Epithelial cell of esophagus (primary cell): Measurements from ENCODE around the gene MLXIPL.
"Not testable (repeated sequence)": the region's sequence is repeated elsewhere in the genome, so short reads cannot be mapped to it uniquely, and the experiment has no call there.

Experiments used
- DNase-seq: peaks from one replicate; pipeline ENCODE4 v3.0.0; 2010; ENCODE audit warnings: low read depth
- H3K4me3 ChIP-seq: 2 replicates; pipeline ENCODE4 v1.5.1; 2011; ENCODE audit warnings: mild to moderate bottlenecking, low read length, control low read depth
- CTCF ChIP-seq: IDR thresholded peaks from 2 replicates; pipeline ENCODE4 v1.5.1; 2011; ENCODE audit warnings: low read depth, mild to moderate bottlenecking, low read length, control low read depth, inconsistent platforms; ENCODE audit not compliant: insufficient read depth; ENCODE audit errors: missing control alignments

MLXIPL gene

GRCh38 chr7:73565675-73566340, 58.5 kb downstream of the MLXIPL start:
- DNase-seq: peak; percentile 41
- no peak for TF ChIP-seq CTCF
- no peak overlapping the region for H3K4me3 ChIP-seq

- TF ChIP-seq CTCF: no peak
- DNase-seq: peak; percentile 77
- H3K4me3 ChIP-seq: no peak overlapping the region
Observed at GRCh38 chr7:73560109-73560835, 64.0 kb downstream of the MLXIPL start.

- peak within 1 kb of the TSS; percentile 88 for H3K4me3 ChIP-seq
- peak; percentile 64 for DNase-seq
- no peak for TF ChIP-seq CTCF
Observed at GRCh38 chr7:73557397-73558257, 66.7 kb downstream of the MLXIPL start, which contains the start of gene BCL7B. Gene BCL7B, minus strand, starts transcription at chr7:73557690. Its CDS starts 112 bp downstream, at chr7:73557578.

GRCh38 chr7:73557108-73557396, 67.3 kb downstream of the MLXIPL start:
- H3K4me3 ChIP-seq: peak overlapping the region; percentile 88
- no peak for TF ChIP-seq CTCF
- peak; percentile 96 for DNase-seq

GRCh38 chr7:73556208-73557107, 67.9 kb downstream of the MLXIPL start:
- TF ChIP-seq CTCF: no peak
- peak overlapping the region; percentile 88 for H3K4me3 ChIP-seq
- no peak for DNase-seq

GRCh38 chr7:73555411-73555982, 68.8 kb downstream of the MLXIPL start:
- peak overlapping the region; percentile 88 for H3K4me3 ChIP-seq
- TF ChIP-seq CTCF: no peak
- DNase-seq: no peak

- H3K4me3 ChIP-seq, DNase-seq: not testable (repeated sequence)
Observed at GRCh38 chr7:73550093-73550492, 74.2 kb downstream of the MLXIPL start.
